ENCODE results near the gene TMEM154. TPM values are rescaled to one million over a fixed set of nuclear protein-coding genes. Genes with fewer than 3 reads are reported as not detected.
A peak's percentile ranks its signal among the peaks of the same experiment; 100 is the strongest.

Gene TMEM154
- polyA plus RNA-seq, 1 donor (not counting 4 experiments of a cell fraction or from before 2014, with no cell fraction given) = 106 TPM

DNA sequence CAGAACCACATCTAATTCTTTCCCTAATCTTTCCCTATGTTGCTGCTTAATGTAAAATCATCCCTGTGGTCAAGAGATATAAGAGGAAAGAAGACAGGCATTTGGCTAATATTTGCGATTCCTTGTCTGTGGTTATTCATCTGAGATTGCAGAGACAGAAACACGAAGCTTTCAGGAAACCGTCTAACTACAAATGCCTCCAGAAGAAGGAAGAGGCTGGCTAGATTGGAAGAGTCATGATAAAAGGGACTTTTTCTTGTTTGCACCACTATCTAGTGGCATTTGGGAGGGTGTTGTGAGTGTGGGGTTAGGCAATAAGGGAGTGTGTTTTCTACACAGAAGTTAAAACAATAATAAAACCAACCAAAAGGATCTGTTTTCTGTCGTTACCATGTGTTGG is 43.9 kb downstream of the TMEM154 start:
- TF ChIP-seq CTCF (optimal IDR thresholded peaks at IDR 0.05 in 1 of 3, IDR thresholded peaks at IDR 0.05 in 1 of 3, conservative IDR thresholded peaks at IDR 0.05 in 1 of 3; ENCODE audit: extremely low read depth in 1 of 3, insufficient read depth in 2 of 3, low read length in 3 of 3) (no peak), EZH2 (IDR thresholded peaks at IDR 0.05; ENCODE audit: low read length) (no peak)
- Histone ChIP-seq H3K4me2 (ENCODE audit: control insufficient read depth, extremely low read depth, insufficient read depth, low read depth, low read length) (no peak overlapping the region), H3K4me3 (ENCODE audit: control insufficient read depth in 2 of 3, extremely low read depth in 1 of 3, insufficient read depth in 2 of 3, low read depth in 1 of 3, low read length in 3 of 3) (no peak overlapping the region), H3K4me1 (ENCODE audit: control insufficient read depth, extremely low read depth, insufficient read depth, low read length) (peaks cover 20% of the 10 kb centered on the region), H3K27ac (ENCODE audit: control insufficient read depth, insufficient read depth, low read length) (no peak overlapping the region), H2AFZ (ENCODE audit: control insufficient read depth, low read length) (no peak overlapping the region), H3K36me3 (ENCODE audit: control insufficient read depth in 2 of 2, extremely low read depth in 1 of 2, insufficient read depth in 2 of 2, low read length in 2 of 2) (peaks cover 16 to 62% of the 10 kb centered on the region in 2 experiments), H4K20me1 (ENCODE audit: control insufficient read depth, extremely low read depth, insufficient read depth, low read length) (no peaks in the 10 kb centered on the region), H3K9ac (ENCODE audit: control insufficient read depth, extremely low read depth, insufficient read depth, low read length) (no peak overlapping the region), H3K9me3 (ENCODE audit: control insufficient read depth, low read depth, low read length) (no peaks in the 10 kb centered on the region), H3K27me3 (ENCODE audit: control insufficient read depth, extremely low read depth, insufficient read depth, low read length) (no peaks in the 10 kb centered on the region), H3K9me1 (ENCODE audit: control insufficient read depth, extremely low read depth, insufficient read depth, low read length) (no peaks in the 10 kb centered on the region), H3K79me2 (ENCODE audit: control insufficient read depth, insufficient read depth, low read length) (no peaks in the 10 kb centered on the region)
- dilution Hi-C loops (cut with MboI; ENCODE audit: extremely low pct_ligation_motif_present, low sequenced_read_pairs) = no loop called here
- FAIRE-seq = peak; percentile 9
- no peak for DNase-seq (ENCODE audit: low read depth, low spot score)

DNA sequence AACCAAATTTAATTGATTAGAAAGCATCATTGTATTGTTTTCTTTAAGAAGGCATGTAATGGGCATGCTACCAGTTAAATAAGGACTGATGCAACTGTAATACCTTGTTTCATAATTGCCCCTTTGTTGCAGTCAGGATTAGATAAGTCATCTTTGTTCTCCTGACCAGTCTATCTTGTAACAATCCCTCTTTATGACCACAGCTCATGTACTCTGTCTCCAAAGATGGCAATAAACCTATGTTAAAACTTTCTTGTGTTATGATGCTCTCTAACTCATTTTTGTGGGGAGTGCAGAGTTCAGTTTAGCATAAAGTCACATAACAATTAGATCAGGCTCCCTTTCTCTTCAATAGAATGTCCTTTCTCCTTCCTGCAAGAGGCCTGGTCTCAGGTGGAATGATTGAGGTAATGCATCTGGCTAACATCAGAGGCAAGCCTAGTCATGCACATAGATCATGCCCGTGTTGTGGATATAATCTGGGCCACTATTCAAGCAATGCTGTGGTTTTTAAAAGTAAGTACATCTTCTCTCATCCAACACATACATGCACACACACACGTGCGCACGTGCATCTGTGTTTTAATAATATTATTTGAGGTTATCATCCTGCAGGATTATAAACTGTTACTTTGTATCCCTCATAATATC is 45.6 kb downstream of the TMEM154 start:
- Histone ChIP-seq H3K4me3 (ENCODE audit: control insufficient read depth in 2 of 3, extremely low read depth in 1 of 3, insufficient read depth in 2 of 3, low read depth in 1 of 3, low read length in 3 of 3) (no peak overlapping the region), H3K36me3 (ENCODE audit: control insufficient read depth in 2 of 2, extremely low read depth in 1 of 2, insufficient read depth in 2 of 2, low read length in 2 of 2) (peaks cover 23 to 61% of the 10 kb centered on the region in 2 experiments), H3K9me3 (ENCODE audit: control insufficient read depth, low read depth, low read length) (no peaks in the 10 kb centered on the region), H3K4me2 (ENCODE audit: control insufficient read depth, extremely low read depth, insufficient read depth, low read depth, low read length) (peak overlapping the region; percentile 34), H3K4me1 (ENCODE audit: control insufficient read depth, extremely low read depth, insufficient read depth, low read length) (peaks cover 20% of the 10 kb centered on the region), H3K27me3 (ENCODE audit: control insufficient read depth, extremely low read depth, insufficient read depth, low read length) (no peaks in the 10 kb centered on the region), H4K20me1 (ENCODE audit: control insufficient read depth, extremely low read depth, insufficient read depth, low read length) (no peaks in the 10 kb centered on the region), H3K79me2 (ENCODE audit: control insufficient read depth, insufficient read depth, low read length) (no peaks in the 10 kb centered on the region), H3K9me1 (ENCODE audit: control insufficient read depth, extremely low read depth, insufficient read depth, low read length) (no peaks in the 10 kb centered on the region), H3K9ac (ENCODE audit: control insufficient read depth, extremely low read depth, insufficient read depth, low read length) (no peak overlapping the region), H3K27ac (ENCODE audit: control insufficient read depth, insufficient read depth, low read length) (peak overlapping the region; percentile 69), H2AFZ (ENCODE audit: control insufficient read depth, low read length) (no peak overlapping the region)
- TF ChIP-seq CTCF (optimal IDR thresholded peaks at IDR 0.05 in 1 of 3, IDR thresholded peaks at IDR 0.05 in 1 of 3, conservative IDR thresholded peaks at IDR 0.05 in 1 of 3; ENCODE audit: extremely low read depth in 1 of 3, insufficient read depth in 2 of 3, low read length in 3 of 3) (no peak), EZH2 (IDR thresholded peaks at IDR 0.05; ENCODE audit: low read length) (no peak)
- peak; percentile 99 for FAIRE-seq
- dilution Hi-C loops (cut with MboI; ENCODE audit: extremely low pct_ligation_motif_present, low sequenced_read_pairs) = no loop called here
- DNase-seq (ENCODE audit: low read depth, low spot score) = peak; percentile 36
